ENCODE results near the gene PRDM2. TPM values are rescaled to one million over a fixed set of nuclear protein-coding genes. Genes with fewer than 3 reads are reported as not detected.
A peak's percentile ranks its signal among the peaks of the same experiment; 100 is the strongest.

The PRDM2 gene
- total RNA-seq, 1 donor from 2014 or later, result 46.7 TPM

GRCh38 chr1:13801655-13802486, 101.9 kb downstream of the PRDM2 start:
- ATAC-seq (peak; percentile 74), DNase-seq (no peak)
- H3K27ac ChIP-seq, result no peak overlapping the region
- no peaks in the 10 kb centered on the region for H3K27me3 ChIP-seq
- H3K9me3 ChIP-seq, result no peaks in the 10 kb centered on the region
- H3K4me3 ChIP-seq, result no peak overlapping the region
- peak; percentile 24 for TF ChIP-seq CTCF (IDR thresholded peaks at IDR 0.05)
- no peaks in the 10 kb centered on the region for H3K36me3 ChIP-seq
- H3K4me1 ChIP-seq, result peaks cover 6% of the 10 kb centered on the region
- intact Hi-C loops (cut with DNase I), result no loop called here

- DNase-seq, result no peak
- intact Hi-C loops (cut with DNase I), result no loop called here
- no peak overlapping the region for H3K27ac ChIP-seq
Measured at GRCh38 chr1:13802782-13803545, 103.0 kb downstream of the PRDM2 start.

GRCh38 chr1:13803546-13804239, 103.7 kb downstream of the PRDM2 start:
- DNase-seq, result no peak
- intact Hi-C loops (cut with DNase I), result no loop called here
- TF ChIP-seq CTCF (IDR thresholded peaks at IDR 0.05), result no peak
- Histone ChIP-seq H3K4me1 (peaks cover 6% of the 10 kb centered on the region), H3K9me3 (no peaks in the 10 kb centered on the region), H3K4me3 (no peak overlapping the region), H3K27ac (no peak overlapping the region), H3K36me3 (no peaks in the 10 kb centered on the region), H3K27me3 (no peaks in the 10 kb centered on the region)
- ATAC-seq, result no peak

More at GRCh38 chr1:13802782-13803545, 103.0 kb downstream of the PRDM2 start:
- Histone ChIP-seq H3K4me1 (peaks cover 6% of the 10 kb centered on the region), H3K36me3 (no peaks in the 10 kb centered on the region), H3K9me3 (no peaks in the 10 kb centered on the region), H3K4me3 (no peak overlapping the region), H3K27me3 (no peaks in the 10 kb centered on the region)
- no peak for TF ChIP-seq CTCF (IDR thresholded peaks at IDR 0.05)
- no peak for ATAC-seq

GRCh38 chr1:13804240-13804633, 104.2 kb downstream of the PRDM2 start:
- H3K4me1 ChIP-seq, result peaks cover 6% of the 10 kb centered on the region
- no peaks in the 10 kb centered on the region for H3K36me3 ChIP-seq
- TF ChIP-seq CTCF (IDR thresholded peaks at IDR 0.05), result no peak
- H3K4me3 ChIP-seq, result no peak overlapping the region
- H3K27me3 ChIP-seq, result no peaks in the 10 kb centered on the region
- no peak for ATAC-seq
- intact Hi-C loops (cut with DNase I), result no loop called here
- no peak overlapping the region for H3K27ac ChIP-seq
- no peak for DNase-seq
- no peaks in the 10 kb centered on the region for H3K9me3 ChIP-seq

- intact Hi-C loops (cut with DNase I), result no loop called here
- TF ChIP-seq CTCF (IDR thresholded peaks at IDR 0.05), result no peak
- H3K9me3 ChIP-seq, result no peaks in the 10 kb centered on the region
Measured at GRCh38 chr1:13805431-13805830, 105.4 kb downstream of the PRDM2 start.

More at GRCh38 chr1:13805431-13805830, 105.4 kb downstream of the PRDM2 start:
- H3K4me1 ChIP-seq, result peaks cover 6% of the 10 kb centered on the region
- H3K27me3 ChIP-seq, result no peaks in the 10 kb centered on the region
- no peak for ATAC-seq
- peak; percentile 29 for DNase-seq
- H3K4me3 ChIP-seq, result no peak overlapping the region
- H3K36me3 ChIP-seq, result no peaks in the 10 kb centered on the region
- H3K27ac ChIP-seq, result no peak overlapping the region

All from upper lobe of right lung (tissue), 1 donor.